Measurements from ENCODE around the gene TCF19. TPM values are rescaled to one million over a fixed set of nuclear protein-coding genes. Genes with fewer than 3 reads are reported as not detected.

TCF19 gene
- total RNA-seq, 1 experiment from 2014 or later = 12.7 TPM

DNA sequence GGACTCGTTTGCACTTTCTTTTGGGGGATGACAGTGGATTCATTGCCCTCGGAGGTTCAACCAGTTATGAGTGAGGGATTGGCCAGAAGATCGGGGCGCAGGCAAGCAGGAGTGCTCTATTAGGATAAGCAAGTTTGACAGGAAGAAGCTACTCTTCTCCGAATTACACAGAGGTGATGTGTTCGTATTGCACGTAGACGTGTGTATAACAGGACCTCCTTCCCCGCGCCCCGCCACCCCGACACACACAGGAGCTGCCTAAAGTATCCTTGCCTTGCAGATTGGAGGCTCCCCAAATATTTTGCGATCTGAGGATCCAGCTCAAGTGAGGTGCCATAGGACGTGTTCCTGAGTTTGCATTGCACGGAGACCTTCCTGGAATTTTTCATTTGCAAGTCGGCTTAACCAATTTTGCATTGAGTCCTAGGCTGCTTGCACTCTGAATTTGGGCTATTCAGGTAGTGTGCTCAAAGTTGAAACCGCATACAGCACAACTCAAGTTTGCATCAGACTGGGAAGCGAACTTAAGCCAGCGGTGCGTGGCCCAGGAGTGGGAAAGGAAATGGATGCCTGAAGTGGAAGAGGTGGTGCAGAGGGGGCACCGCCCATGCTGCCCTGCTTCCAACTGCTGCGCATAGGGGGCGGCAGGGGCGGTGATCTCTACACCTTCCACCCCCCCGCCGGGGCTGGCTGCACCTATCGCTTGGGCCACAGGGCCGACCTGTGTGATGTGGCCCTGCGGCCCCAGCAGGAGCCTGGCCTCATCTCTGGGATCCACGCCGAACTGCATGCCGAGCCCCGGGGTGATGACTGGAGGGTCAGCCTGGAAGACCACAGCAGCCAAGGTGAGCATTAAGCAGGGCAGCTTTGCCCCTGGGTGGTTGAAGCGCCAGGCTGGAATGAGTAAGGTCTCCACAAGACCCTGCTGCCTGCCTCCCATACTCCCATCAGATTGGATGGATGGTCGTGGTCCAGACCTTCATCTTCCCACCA is 770 bp downstream of the TCF19 start (continued):
- TF ChIP-seq ELF4 (CRISPR knock-in tag; IDR thresholded peaks at IDR 0.05; ENCODE audit: low read depth) (no peak), ZNF416 (CRISPR knock-in tag; IDR thresholded peaks at IDR 0.05) (no peak), JUN (CRISPR knock-in tag; IDR thresholded peaks at IDR 0.05) (no peak), SOX15 (CRISPR knock-in tag; IDR thresholded peaks at IDR 0.05) (no peak), ZNF396 (CRISPR knock-in tag; IDR thresholded peaks at IDR 0.05; ENCODE audit: borderline replicate concordance) (no peak), ETV6 (CRISPR knock-in tag; IDR thresholded peaks at IDR 0.05) (peak; percentile 67; the same call in 1 of the 2 replicates), AFF4 (CRISPR knock-in tag; IDR thresholded peaks at IDR 0.05; ENCODE audit: borderline replicate concordance) (no peak), CREM (CRISPR knock-in tag; IDR thresholded peaks at IDR 0.05) (no peak), SMAD4 (CRISPR knock-in tag; IDR thresholded peaks at IDR 0.05) (no peak), NR3C1 (CRISPR knock-in tag; conservative IDR thresholded peaks at IDR 0.05; ENCODE audit: low read depth) (no peak), ZNF219 (CRISPR knock-in tag; IDR thresholded peaks at IDR 0.05; ENCODE audit: borderline replicate concordance) (no peak)
- TF ChIP-seq, protein P1, sequence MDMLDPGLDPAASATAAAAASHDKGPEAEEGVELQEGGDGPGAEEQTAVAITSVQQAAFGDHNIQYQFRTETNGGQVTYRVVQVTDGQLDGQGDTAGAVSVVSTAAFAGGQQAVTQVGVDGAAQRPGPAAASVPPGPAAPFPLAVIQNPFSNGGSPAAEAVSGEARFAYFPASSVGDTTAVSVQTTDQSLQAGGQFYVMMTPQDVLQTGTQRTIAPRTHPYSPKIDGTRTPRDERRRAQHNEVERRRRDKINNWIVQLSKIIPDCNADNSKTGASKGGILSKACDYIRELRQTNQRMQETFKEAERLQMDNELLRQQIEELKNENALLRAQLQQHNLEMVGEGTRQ (CRISPR knock-in tag; IDR thresholded peaks at IDR 0.05) = no peak
- TF ChIP-seq, protein P2, sequence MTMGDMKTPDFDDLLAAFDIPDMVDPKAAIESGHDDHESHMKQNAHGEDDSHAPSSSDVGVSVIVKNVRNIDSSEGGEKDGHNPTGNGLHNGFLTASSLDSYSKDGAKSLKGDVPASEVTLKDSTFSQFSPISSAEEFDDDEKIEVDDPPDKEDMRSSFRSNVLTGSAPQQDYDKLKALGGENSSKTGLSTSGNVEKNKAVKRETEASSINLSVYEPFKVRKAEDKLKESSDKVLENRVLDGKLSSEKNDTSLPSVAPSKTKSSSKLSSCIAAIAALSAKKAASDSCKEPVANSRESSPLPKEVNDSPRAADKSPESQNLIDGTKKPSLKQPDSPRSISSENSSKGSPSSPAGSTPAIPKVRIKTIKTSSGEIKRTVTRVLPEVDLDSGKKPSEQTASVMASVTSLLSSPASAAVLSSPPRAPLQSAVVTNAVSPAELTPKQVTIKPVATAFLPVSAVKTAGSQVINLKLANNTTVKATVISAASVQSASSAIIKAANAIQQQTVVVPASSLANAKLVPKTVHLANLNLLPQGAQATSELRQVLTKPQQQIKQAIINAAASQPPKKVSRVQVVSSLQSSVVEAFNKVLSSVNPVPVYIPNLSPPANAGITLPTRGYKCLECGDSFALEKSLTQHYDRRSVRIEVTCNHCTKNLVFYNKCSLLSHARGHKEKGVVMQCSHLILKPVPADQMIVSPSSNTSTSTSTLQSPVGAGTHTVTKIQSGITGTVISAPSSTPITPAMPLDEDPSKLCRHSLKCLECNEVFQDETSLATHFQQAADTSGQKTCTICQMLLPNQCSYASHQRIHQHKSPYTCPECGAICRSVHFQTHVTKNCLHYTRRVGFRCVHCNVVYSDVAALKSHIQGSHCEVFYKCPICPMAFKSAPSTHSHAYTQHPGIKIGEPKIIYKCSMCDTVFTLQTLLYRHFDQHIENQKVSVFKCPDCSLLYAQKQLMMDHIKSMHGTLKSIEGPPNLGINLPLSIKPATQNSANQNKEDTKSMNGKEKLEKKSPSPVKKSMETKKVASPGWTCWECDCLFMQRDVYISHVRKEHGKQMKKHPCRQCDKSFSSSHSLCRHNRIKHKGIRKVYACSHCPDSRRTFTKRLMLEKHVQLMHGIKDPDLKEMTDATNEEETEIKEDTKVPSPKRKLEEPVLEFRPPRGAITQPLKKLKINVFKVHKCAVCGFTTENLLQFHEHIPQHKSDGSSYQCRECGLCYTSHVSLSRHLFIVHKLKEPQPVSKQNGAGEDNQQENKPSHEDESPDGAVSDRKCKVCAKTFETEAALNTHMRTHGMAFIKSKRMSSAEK (CRISPR knock-in tag; IDR thresholded peaks at IDR 0.05; ENCODE audit: borderline replicate concordance) = no peak
- TF ChIP-seq, protein P3, sequence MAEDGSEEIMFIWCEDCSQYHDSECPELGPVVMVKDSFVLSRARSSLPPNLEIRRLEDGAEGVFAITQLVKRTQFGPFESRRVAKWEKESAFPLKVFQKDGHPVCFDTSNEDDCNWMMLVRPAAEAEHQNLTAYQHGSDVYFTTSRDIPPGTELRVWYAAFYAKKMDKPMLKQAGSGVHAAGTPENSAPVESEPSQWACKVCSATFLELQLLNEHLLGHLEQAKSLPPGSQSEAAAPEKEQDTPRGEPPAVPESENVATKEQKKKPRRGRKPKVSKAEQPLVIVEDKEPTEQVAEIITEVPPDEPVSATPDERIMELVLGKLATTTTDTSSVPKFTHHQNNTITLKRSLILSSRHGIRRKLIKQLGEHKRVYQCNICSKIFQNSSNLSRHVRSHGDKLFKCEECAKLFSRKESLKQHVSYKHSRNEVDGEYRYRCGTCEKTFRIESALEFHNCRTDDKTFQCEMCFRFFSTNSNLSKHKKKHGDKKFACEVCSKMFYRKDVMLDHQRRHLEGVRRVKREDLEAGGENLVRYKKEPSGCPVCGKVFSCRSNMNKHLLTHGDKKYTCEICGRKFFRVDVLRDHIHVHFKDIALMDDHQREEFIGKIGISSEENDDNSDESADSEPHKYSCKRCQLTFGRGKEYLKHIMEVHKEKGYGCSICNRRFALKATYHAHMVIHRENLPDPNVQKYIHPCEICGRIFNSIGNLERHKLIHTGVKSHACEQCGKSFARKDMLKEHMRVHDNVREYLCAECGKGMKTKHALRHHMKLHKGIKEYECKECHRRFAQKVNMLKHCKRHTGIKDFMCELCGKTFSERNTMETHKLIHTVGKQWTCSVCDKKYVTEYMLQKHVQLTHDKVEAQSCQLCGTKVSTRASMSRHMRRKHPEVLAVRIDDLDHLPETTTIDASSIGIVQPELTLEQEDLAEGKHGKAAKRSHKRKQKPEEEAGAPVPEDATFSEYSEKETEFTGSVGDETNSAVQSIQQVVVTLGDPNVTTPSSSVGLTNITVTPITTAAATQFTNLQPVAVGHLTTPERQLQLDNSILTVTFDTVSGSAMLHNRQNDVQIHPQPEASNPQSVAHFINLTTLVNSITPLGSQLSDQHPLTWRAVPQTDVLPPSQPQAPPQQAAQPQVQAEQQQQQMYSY (CRISPR knock-in tag; IDR thresholded peaks at IDR 0.05) = no peak
- TF ChIP-seq, protein P4, sequence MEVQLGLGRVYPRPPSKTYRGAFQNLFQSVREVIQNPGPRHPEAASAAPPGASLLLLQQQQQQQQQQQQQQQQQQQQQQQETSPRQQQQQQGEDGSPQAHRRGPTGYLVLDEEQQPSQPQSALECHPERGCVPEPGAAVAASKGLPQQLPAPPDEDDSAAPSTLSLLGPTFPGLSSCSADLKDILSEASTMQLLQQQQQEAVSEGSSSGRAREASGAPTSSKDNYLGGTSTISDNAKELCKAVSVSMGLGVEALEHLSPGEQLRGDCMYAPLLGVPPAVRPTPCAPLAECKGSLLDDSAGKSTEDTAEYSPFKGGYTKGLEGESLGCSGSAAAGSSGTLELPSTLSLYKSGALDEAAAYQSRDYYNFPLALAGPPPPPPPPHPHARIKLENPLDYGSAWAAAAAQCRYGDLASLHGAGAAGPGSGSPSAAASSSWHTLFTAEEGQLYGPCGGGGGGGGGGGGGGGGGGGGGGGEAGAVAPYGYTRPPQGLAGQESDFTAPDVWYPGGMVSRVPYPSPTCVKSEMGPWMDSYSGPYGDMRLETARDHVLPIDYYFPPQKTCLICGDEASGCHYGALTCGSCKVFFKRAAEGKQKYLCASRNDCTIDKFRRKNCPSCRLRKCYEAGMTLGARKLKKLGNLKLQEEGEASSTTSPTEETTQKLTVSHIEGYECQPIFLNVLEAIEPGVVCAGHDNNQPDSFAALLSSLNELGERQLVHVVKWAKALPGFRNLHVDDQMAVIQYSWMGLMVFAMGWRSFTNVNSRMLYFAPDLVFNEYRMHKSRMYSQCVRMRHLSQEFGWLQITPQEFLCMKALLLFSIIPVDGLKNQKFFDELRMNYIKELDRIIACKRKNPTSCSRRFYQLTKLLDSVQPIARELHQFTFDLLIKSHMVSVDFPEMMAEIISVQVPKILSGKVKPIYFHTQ (CRISPR knock-in tag; IDR thresholded peaks at IDR 0.05) = 0 out of 2 replicates have a peak, but pooled peaks have one; percentile 12
- TF ChIP-seq, protein P5, sequence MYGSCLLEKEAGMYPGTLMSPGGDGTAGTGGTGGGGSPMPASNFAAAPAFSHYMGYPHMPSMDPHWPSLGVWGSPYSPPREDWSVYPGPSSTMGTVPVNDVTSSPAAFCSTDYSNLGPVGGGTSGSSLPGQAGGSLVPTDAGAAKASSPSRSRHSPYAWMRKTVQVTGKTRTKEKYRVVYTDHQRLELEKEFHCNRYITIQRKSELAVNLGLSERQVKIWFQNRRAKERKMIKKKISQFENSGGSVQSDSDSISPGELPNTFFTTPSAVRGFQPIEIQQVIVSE (CRISPR knock-in tag; IDR thresholded peaks at IDR 0.05; ENCODE audit: borderline replicate concordance) = no peak

All from WTC11 (cell line).